PFSK-1 (cell line): ENCODE results near the gene LDLRAD3.

Source experiments
- FOXP2 ChIP-seq: optimal IDR thresholded peaks from 2 replicates; pipeline ENCODE3; 2011; ENCODE audit warnings: borderline replicate concordance, control low read depth, inconsistent platforms; ENCODE audit not compliant: insufficient read depth; ENCODE audit errors: extremely low read length, extremely low read depth
- POLR2AphosphoS5 ChIP-seq: IDR thresholded peaks from 2 replicates; pipeline ENCODE4 v1.6.1; 2012; ENCODE audit warnings: low read depth, mild to moderate bottlenecking, control low read depth, low read length, moderate library complexity
- TAF1 ChIP-seq: IDR thresholded peaks from 2 replicates; pipeline ENCODE4 v1.6.1; 2012; ENCODE audit warnings: low read length, control low read depth, borderline replicate concordance; ENCODE audit not compliant: insufficient read depth
- TF ChIP-seq, protein P1 (sequence below), 2 experiments: IDR thresholded peaks; 2 replicates each; pipeline versions ENCODE4 v1.6.1 to v1.8.0; 2011 to 2012; ENCODE audit warnings: low read depth in 2 of 2, low read length in 2 of 2, control low read depth in 1 of 2, inconsistent platforms in 1 of 2, mild to moderate bottlenecking in 1 of 2, moderate library complexity in 1 of 2; ENCODE audit not compliant: insufficient read depth in 1 of 2

DNA sequence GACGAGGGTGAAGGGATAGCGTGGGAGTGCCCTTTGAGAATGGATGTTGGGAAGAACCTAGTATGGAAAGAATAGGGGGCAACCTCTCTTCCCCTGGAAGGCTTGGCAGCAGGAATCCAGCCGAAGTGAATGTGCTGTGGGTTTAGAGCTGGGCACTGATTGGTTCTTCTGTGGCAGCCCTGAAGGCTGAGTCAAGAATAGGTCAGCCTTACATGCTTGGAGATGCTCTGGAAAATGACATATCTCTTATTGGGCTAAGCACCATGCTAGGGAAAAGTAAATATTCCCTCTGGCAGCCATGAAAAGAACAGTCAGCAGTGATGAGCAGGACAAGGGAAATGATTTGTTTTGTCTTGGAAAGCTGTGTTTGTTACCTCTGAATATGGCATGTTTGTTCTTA, 195.9 kb downstream of the LDLRAD3 start:
- TF ChIP-seq FOXP2 = no peak
- no peak for TF ChIP-seq POLR2AphosphoS5
- TF ChIP-seq TAF1 = no peak
- TF ChIP-seq, protein P1, sequence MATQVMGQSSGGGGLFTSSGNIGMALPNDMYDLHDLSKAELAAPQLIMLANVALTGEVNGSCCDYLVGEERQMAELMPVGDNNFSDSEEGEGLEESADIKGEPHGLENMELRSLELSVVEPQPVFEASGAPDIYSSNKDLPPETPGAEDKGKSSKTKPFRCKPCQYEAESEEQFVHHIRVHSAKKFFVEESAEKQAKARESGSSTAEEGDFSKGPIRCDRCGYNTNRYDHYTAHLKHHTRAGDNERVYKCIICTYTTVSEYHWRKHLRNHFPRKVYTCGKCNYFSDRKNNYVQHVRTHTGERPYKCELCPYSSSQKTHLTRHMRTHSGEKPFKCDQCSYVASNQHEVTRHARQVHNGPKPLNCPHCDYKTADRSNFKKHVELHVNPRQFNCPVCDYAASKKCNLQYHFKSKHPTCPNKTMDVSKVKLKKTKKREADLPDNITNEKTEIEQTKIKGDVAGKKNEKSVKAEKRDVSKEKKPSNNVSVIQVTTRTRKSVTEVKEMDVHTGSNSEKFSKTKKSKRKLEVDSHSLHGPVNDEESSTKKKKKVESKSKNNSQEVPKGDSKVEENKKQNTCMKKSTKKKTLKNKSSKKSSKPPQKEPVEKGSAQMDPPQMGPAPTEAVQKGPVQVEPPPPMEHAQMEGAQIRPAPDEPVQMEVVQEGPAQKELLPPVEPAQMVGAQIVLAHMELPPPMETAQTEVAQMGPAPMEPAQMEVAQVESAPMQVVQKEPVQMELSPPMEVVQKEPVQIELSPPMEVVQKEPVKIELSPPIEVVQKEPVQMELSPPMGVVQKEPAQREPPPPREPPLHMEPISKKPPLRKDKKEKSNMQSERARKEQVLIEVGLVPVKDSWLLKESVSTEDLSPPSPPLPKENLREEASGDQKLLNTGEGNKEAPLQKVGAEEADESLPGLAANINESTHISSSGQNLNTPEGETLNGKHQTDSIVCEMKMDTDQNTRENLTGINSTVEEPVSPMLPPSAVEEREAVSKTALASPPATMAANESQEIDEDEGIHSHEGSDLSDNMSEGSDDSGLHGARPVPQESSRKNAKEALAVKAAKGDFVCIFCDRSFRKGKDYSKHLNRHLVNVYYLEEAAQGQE (IDR thresholded peaks at IDR 0.05; ENCODE audit: insufficient read depth in 1 of 2, low read depth in 2 of 2, low read length in 2 of 2) = no peak
